H1 (cell line): ENCODE measurements around the gene LBH. TPM values are rescaled to one million over a fixed set of nuclear protein-coding genes. Genes with fewer than 3 reads are reported as not detected.

ENCODE experiments used
- CHD1 ChIP-seq: IDR thresholded peaks from 2 replicates; pipeline ENCODE4 v1.6.1; 2012; ENCODE audit warnings: low read depth, low read length, improper control_type of control experiment
- polyA plus RNA-seq, 7 experiments: library from polyadenylated mRNA; depleted of rRNA in 3 of 7; stranded (reverse) in 5 of 7; unstranded in 2 of 7; fragments of >200 nt in 5 of 7; fragments of 200-250 nt in 2 of 7; gene quantifications; 1 replicate in 5 of 7; 2 replicates in 1 of 7; 4 replicates in 1 of 7; pipeline versions ENCODE4 v1.2.1 to v1.2.3, GENCODE V29; 2011 to 2013; ENCODE audit warnings: missing spikeins in 2 of 7, mixed read lengths in 2 of 7
- total RNA-seq: library from RNA; stranded (reverse); fragmentation: NEBNext Ultra II Directional; extraction: Animal tissue kit (Norgen Biotek cat#: 25700); gene quantifications from 2 replicates; pipeline ENCODE4 v1.2.1, GENCODE V29; 2021
- TF ChIP-seq, protein P1 (sequence below): fragments of 300-600 bp; sonication (generic); IDR thresholded peaks from 2 replicates; pipeline ENCODE4 v1.7.1; 2012; ENCODE audit warnings: low read length, moderate library complexity, mild to moderate bottlenecking, inconsistent platforms; ENCODE audit not compliant: insufficient replicate concordance

The LBH gene
- total and polyA plus RNA-seq, 2 of the 8 experiments (the other 6 are each of a cell fraction or from before 2014, with no cell fraction given), result 25.7 to 34.5 TPM

DNA sequence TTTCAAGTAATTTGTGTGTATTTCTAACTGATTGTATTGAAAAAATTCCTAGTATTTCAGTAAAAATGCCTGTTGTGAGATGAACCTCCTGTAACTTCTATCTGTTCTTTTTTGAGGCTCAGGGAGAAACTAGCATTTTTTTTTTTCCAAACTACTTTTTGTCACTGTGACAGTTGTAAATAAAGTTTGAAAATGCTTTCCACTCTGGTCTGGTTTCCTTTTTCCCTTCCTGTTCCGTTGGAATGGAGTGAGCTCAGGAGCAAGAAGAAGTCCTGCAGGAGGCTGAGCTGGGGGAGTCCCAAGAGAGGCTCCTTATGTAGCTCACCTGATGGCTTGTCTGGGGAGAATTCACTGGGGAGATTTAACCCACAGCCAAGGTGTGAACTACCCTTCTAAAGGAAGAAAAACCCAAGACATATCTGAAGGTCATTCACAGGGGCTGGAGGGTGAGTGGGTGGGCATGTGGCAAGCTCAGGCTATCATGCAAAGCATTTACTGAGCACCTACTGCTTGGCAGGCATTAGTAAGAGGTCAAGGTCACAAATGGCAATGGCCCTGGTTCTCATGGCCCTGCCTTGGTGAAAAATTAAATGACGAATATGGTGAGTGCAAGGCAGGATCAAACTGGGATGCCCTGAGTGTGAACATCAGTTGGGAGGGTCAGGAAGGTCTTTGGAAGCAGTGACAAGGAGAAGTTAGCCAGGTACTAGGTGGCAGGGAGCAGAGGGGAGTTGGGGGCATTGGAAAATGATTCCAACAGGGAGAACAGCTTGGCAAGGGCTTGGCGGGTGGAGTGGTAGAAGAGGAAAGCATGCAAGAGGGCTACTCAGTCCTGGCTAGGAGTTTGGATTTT is 28.7 kb downstream of the LBH start (continued):
- TF ChIP-seq, protein P1, sequence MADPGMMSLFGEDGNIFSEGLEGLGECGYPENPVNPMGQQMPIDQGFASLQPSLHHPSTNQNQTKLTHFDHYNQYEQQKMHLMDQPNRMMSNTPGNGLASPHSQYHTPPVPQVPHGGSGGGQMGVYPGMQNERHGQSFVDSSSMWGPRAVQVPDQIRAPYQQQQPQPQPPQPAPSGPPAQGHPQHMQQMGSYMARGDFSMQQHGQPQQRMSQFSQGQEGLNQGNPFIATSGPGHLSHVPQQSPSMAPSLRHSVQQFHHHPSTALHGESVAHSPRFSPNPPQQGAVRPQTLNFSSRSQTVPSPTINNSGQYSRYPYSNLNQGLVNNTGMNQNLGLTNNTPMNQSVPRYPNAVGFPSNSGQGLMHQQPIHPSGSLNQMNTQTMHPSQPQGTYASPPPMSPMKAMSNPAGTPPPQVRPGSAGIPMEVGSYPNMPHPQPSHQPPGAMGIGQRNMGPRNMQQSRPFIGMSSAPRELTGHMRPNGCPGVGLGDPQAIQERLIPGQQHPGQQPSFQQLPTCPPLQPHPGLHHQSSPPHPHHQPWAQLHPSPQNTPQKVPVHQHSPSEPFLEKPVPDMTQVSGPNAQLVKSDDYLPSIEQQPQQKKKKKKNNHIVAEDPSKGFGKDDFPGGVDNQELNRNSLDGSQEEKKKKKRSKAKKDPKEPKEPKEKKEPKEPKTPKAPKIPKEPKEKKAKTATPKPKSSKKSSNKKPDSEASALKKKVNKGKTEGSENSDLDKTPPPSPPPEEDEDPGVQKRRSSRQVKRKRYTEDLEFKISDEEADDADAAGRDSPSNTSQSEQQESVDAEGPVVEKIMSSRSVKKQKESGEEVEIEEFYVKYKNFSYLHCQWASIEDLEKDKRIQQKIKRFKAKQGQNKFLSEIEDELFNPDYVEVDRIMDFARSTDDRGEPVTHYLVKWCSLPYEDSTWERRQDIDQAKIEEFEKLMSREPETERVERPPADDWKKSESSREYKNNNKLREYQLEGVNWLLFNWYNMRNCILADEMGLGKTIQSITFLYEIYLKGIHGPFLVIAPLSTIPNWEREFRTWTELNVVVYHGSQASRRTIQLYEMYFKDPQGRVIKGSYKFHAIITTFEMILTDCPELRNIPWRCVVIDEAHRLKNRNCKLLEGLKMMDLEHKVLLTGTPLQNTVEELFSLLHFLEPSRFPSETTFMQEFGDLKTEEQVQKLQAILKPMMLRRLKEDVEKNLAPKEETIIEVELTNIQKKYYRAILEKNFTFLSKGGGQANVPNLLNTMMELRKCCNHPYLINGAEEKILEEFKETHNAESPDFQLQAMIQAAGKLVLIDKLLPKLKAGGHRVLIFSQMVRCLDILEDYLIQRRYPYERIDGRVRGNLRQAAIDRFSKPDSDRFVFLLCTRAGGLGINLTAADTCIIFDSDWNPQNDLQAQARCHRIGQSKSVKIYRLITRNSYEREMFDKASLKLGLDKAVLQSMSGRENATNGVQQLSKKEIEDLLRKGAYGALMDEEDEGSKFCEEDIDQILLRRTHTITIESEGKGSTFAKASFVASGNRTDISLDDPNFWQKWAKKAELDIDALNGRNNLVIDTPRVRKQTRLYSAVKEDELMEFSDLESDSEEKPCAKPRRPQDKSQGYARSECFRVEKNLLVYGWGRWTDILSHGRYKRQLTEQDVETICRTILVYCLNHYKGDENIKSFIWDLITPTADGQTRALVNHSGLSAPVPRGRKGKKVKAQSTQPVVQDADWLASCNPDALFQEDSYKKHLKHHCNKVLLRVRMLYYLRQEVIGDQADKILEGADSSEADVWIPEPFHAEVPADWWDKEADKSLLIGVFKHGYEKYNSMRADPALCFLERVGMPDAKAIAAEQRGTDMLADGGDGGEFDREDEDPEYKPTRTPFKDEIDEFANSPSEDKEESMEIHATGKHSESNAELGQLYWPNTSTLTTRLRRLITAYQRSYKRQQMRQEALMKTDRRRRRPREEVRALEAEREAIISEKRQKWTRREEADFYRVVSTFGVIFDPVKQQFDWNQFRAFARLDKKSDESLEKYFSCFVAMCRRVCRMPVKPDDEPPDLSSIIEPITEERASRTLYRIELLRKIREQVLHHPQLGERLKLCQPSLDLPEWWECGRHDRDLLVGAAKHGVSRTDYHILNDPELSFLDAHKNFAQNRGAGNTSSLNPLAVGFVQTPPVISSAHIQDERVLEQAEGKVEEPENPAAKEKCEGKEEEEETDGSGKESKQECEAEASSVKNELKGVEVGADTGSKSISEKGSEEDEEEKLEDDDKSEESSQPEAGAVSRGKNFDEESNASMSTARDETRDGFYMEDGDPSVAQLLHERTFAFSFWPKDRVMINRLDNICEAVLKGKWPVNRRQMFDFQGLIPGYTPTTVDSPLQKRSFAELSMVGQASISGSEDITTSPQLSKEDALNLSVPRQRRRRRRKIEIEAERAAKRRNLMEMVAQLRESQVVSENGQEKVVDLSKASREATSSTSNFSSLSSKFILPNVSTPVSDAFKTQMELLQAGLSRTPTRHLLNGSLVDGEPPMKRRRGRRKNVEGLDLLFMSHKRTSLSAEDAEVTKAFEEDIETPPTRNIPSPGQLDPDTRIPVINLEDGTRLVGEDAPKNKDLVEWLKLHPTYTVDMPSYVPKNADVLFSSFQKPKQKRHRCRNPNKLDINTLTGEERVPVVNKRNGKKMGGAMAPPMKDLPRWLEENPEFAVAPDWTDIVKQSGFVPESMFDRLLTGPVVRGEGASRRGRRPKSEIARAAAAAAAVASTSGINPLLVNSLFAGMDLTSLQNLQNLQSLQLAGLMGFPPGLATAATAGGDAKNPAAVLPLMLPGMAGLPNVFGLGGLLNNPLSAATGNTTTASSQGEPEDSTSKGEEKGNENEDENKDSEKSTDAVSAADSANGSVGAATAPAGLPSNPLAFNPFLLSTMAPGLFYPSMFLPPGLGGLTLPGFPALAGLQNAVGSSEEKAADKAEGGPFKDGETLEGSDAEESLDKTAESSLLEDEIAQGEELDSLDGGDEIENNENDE, result no peak
- no peak for TF ChIP-seq CHD1
